ENCODE results near the gene ASCC1.
"Not testable (repeated sequence)": the region's sequence is repeated elsewhere in the genome, so short reads cannot be mapped to it uniquely, and the experiment has no call there.

The ASCC1 gene

DNA sequence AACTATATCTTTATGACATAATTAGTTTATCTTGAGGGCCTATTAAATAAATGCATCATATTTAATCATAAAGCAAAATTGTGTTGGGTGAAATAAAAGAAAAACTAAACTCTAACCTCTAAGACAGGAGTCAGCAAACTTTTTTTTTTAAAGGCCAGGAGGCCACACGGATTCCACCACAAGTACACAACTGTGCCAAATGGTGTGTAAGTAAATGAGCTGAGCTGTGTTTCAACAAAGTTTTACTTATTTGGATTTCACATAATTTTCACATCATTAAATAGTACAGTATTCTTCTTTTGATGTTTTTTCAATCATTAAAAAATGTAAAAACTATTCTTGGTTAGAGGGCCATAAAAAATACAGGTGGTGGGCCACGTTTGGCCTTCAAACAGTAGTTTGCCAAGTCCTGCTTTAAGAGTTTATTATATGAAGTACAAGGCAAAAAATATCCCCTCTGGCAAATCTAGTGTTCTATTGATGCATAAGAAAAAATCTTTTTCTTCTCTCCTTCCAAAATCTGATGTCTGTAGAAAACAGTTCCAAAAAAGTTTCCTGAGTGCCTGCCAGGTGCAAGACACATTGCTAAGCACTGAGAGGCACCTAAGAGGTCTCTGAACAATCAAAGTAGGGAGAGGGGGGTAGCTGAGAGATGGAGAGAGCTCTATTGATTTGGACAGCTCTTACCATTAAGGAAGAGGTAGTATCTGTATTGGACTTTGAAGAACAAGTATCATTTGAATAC is 101.2 kb downstream of the ASCC1 start:
- no peaks in the 10 kb centered on the region for H3K27me3 ChIP-seq (ENCODE audit: control insufficient read depth, insufficient read depth, low read length)
- H3K4me1 ChIP-seq (ENCODE audit: control insufficient read depth, insufficient read depth, low read length) = no peaks in the 10 kb centered on the region
- H3K36me3 ChIP-seq (ENCODE audit: control insufficient read depth, insufficient read depth, low read length) = no peaks in the 10 kb centered on the region
- no peak overlapping the region for H3K4me3 ChIP-seq (ENCODE audit: low read depth, low read length)
- no peak overlapping the region for H3K9ac ChIP-seq (ENCODE audit: low read depth, low read length)
- H3K9me3 ChIP-seq (ENCODE audit: control insufficient read depth, insufficient read depth, low read length) = no peaks in the 10 kb centered on the region

DNA sequence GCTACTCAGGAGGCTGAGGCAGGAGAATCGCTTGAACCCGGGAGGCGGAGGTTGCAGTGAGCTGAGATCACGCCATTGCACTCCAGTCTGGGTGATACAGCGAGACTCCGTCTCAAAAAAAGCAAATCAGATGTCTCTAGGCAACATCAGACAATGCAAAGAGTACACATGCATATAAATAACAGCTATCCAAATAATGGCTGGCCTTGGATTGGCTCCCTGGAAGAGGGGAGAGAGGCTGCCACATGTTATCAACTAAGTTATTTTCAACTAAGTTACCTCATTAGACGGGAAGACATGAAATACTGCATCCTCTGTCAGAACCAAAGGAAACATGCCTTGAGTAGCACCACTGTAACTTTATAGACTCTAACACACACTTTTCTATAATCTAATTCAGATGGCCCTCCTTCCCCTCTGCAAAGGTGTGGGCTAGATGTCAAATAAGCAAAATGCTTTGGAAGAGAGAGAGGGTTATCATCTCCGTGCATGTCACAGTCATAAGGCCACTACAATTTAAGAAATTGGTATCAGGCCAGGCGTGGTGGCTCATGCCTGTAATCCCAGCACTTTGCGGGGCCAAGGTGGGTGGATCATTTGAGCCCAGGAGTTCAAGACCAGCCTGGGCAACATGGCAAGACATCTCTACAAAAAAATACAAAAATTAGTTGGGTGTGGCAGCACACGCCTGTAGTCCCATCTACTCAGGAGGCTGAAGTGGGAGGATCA is 105.2 kb downstream of the ASCC1 start:
- Histone ChIP-seq H3K9me3 (ENCODE audit: control insufficient read depth, insufficient read depth, low read length) (no peaks in the 10 kb centered on the region), H3K4me3 (ENCODE audit: low read depth, low read length) (no peak overlapping the region), H3K27me3 (ENCODE audit: control insufficient read depth, insufficient read depth, low read length) (no peaks in the 10 kb centered on the region), H3K36me3 (ENCODE audit: control insufficient read depth, insufficient read depth, low read length) (no peaks in the 10 kb centered on the region), H3K4me1 (ENCODE audit: control insufficient read depth, insufficient read depth, low read length) (no peaks in the 10 kb centered on the region), H3K9ac (ENCODE audit: low read depth, low read length) (no peak overlapping the region)

DNA sequence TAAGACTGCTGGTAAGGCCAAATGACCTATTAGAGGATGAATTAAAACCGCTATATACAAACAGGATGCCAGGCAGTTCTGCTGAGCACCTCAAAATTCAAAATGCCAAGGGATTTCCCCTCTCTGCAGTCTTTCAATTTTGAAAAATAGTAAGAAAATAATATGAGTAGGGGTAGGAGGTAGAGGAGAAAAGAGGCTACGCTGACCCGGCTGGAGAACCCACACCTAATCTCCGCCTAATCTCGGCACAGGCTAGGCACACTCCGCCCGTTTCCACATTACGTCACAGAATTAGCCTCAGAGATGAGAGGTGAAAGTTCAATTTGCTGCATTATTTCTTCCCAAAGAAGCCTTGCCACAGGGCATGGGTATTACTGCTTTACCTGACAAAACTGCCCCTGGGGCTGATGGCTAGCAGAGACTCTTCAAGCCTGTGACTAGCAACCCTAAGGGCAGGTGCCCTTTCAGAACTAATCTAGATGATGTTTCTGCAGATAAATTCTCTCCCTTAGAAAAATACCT is 106.4 kb downstream of the ASCC1 start:
- Histone ChIP-seq H3K4me1 (ENCODE audit: control insufficient read depth, insufficient read depth, low read length) (no peaks in the 10 kb centered on the region), H3K9ac (ENCODE audit: low read depth, low read length) (no peak overlapping the region), H3K36me3 (ENCODE audit: control insufficient read depth, insufficient read depth, low read length) (no peaks in the 10 kb centered on the region), H3K4me3 (ENCODE audit: low read depth, low read length) (no peak overlapping the region), H3K9me3 (ENCODE audit: control insufficient read depth, insufficient read depth, low read length) (no peaks in the 10 kb centered on the region), H3K27me3 (ENCODE audit: control insufficient read depth, insufficient read depth, low read length) (no peaks in the 10 kb centered on the region)

DNA sequence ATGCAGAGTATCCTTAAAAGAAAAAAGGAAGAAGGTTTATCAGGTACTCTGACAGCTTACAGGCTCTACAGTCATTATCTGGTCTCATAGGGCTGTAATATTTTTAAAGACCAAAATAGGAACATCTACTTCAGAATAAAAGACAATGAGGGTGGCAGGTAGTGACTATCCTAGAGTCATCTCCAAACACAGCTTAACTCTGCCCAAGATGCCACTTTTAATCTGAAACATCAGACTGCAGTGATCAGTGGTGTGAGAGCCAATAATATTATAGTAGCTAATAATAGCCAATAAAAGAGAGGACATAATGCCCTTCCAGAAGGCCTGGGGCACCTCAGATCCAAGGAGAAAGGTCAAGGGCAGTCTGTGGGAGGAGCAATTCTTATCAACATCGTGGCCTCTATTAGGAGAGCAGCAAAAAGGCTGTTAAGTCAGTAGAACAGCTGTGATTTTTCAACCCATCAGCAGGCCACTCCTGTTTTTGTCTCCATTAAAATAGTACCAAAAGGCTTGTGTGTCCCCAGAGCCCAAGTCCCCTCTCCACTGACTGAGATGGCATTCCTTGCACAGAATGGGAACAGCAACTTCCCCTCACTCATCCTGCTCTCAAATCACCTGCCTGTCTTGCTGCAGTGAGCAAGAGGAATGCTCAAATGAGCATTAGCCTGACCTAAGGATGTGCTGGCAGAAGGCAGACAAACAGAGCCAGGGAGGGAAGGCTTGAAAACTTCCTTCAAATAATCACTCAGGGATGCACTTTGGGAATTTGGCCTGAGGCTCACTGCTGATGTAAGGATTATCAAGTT is 107.0 kb downstream of the ASCC1 start:
- Histone ChIP-seq H3K4me1 (ENCODE audit: control insufficient read depth, insufficient read depth, low read length) (no peaks in the 10 kb centered on the region), H3K9me3 (ENCODE audit: control insufficient read depth, insufficient read depth, low read length) (no peaks in the 10 kb centered on the region), H3K36me3 (ENCODE audit: control insufficient read depth, insufficient read depth, low read length) (no peaks in the 10 kb centered on the region), H3K9ac (ENCODE audit: low read depth, low read length) (no peak overlapping the region), H3K4me3 (ENCODE audit: low read depth, low read length) (no peak overlapping the region), H3K27me3 (ENCODE audit: control insufficient read depth, insufficient read depth, low read length) (no peaks in the 10 kb centered on the region)

DNA sequence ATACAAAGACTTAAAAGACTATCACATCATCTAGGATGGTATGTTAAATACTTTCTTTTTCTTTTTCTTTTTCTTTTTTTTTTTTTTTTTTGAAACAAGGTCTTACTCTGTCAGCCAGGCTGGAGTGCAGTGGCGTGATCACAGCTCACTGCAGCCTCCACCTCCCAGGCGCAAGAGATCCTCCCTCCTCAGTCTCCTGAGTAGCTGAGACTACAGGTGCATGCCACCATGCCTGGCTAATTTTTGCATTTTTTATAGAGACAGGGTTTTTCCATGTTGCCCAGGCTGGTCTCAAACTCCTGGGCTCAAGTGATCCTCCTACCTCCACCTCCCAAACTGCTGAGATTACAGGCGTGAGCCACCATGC is 108.1 kb downstream of the ASCC1 start:
- not testable (repeated sequence) for H3K36me3 ChIP-seq (ENCODE audit: control insufficient read depth, insufficient read depth, low read length); H3K9me3 ChIP-seq (ENCODE audit: control insufficient read depth, insufficient read depth, low read length); H3K27me3 ChIP-seq (ENCODE audit: control insufficient read depth, insufficient read depth, low read length); H3K4me1 ChIP-seq (ENCODE audit: control insufficient read depth, insufficient read depth, low read length); H3K9ac ChIP-seq (ENCODE audit: low read depth, low read length); H3K4me3 ChIP-seq (ENCODE audit: low read depth, low read length)

DNA sequence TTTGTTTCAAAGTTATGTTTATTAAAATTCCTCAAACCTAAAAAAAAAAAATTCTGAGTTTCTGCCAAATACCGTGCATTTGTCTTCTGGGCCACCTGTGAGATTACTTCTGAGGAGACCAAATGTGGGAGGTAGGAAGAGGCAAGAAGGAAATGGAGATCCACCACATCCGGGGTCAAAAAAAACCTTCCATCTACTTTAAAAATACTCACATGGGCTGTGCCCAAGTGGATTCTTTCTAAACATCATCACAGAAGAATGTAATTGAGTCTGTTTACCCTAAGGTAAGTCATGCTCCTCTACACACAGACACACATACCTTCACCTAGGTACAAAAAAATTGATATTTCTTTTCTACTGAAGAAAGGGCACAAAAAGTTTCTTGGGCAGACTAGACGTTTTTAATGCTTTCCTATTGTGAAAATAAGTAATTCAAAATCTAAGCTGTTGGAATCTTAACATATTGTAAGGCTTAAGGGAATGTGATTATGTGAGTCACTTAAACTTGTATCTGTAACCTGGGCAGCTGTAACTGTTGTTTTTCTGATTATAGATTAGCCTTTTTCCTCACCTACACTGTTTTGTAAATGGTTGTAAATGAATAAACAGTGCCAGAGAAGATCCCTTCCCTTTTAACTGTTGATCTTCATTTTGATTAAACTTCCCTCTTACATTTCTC is 108.6 kb downstream of the ASCC1 start:
- Histone ChIP-seq H3K9ac (ENCODE audit: low read depth, low read length) (no peak overlapping the region), H3K4me3 (ENCODE audit: low read depth, low read length) (no peak overlapping the region), H3K27me3 (ENCODE audit: control insufficient read depth, insufficient read depth, low read length) (no peaks in the 10 kb centered on the region), H3K4me1 (ENCODE audit: control insufficient read depth, insufficient read depth, low read length) (no peaks in the 10 kb centered on the region), H3K9me3 (ENCODE audit: control insufficient read depth, insufficient read depth, low read length) (no peaks in the 10 kb centered on the region), H3K36me3 (ENCODE audit: control insufficient read depth, insufficient read depth, low read length) (no peaks in the 10 kb centered on the region)

DNA sequence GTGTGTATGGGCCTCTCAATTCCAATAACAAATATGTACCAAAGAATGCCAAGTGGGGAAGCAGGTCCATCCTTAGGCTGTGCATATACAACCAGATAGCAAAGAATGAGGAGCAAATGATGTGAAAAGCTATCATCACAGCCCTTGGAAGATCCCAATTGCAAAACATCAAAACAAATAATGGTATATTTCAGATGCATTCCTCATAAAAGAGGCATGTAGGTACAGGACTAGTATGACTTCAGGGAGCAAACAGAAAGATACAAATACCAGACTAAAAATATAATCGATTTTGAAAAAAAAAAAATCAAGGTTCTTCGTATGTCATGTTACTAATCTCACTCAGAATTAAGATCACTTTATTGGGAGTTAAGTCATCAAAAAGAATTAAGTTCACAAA is 109.2 kb downstream of the ASCC1 start:
- Histone ChIP-seq H3K9ac (ENCODE audit: low read depth, low read length) (no peak overlapping the region), H3K9me3 (ENCODE audit: control insufficient read depth, insufficient read depth, low read length) (no peaks in the 10 kb centered on the region), H3K4me3 (ENCODE audit: low read depth, low read length) (no peak overlapping the region), H3K4me1 (ENCODE audit: control insufficient read depth, insufficient read depth, low read length) (no peaks in the 10 kb centered on the region), H3K27me3 (ENCODE audit: control insufficient read depth, insufficient read depth, low read length) (no peaks in the 10 kb centered on the region), H3K36me3 (ENCODE audit: control insufficient read depth, insufficient read depth, low read length) (no peaks in the 10 kb centered on the region)

DNA sequence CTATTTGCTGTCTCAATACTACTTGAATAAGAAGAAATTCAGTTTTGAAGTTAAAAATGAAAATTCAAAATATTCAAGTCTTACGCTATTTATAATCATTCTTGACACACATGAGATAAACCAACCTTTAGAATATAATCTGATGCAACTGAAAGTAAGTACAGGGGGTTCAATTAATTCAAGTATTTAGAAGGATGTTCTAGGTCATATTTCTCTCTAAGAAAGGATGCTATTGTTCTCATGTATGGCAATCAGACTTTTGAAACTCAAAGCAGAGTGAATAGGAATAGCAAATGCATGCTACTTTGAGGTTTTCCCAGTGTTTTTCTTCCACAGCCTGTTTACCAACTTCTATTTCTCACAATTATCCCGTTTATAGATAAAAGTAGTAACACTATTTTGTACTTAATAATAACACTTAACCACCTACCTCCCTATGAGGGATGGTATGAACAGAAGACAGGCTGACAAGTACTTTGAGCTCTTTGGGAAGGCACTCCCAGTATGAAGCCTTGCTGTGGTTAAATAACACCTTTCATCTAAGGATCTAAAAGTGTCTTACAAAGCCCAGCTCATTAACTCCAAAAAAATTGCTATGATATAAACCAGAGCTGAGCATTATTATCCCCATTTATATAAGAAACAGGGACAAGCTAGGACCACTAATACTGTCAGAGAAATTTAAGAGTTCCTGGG is 109.8 kb downstream of the ASCC1 start:
- no peaks in the 10 kb centered on the region for H3K9me3 ChIP-seq (ENCODE audit: control insufficient read depth, insufficient read depth, low read length)
- H3K9ac ChIP-seq (ENCODE audit: low read depth, low read length) = no peak overlapping the region
- no peaks in the 10 kb centered on the region for H3K27me3 ChIP-seq (ENCODE audit: control insufficient read depth, insufficient read depth, low read length)
- H3K4me1 ChIP-seq (ENCODE audit: control insufficient read depth, insufficient read depth, low read length) = no peaks in the 10 kb centered on the region
- no peak overlapping the region for H3K4me3 ChIP-seq (ENCODE audit: low read depth, low read length)
- H3K36me3 ChIP-seq (ENCODE audit: control insufficient read depth, insufficient read depth, low read length) = no peaks in the 10 kb centered on the region

DNA sequence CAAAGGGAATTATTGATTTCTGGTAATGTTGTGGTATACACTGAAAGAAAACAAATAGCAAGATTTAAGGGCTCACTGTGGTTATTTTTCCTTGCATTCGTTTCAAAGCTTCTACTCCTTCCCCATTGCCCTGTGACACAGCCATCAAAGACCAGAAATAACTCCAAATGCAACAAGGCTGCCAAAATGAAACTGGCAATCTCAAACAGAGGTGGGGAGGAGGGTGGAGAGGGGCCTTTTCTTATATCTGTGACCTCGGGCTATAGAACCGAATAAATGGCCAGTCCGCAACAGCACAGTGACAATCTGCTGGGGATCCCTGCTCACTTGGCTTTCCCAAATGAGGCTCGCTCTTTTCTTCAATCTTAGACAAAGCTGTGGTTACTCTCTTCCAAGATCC is 110.4 kb downstream of the ASCC1 start:
- Histone ChIP-seq H3K4me3 (ENCODE audit: low read depth, low read length) (no peak overlapping the region), H3K27me3 (ENCODE audit: control insufficient read depth, insufficient read depth, low read length) (no peaks in the 10 kb centered on the region), H3K4me1 (ENCODE audit: control insufficient read depth, insufficient read depth, low read length) (no peaks in the 10 kb centered on the region), H3K36me3 (ENCODE audit: control insufficient read depth, insufficient read depth, low read length) (no peaks in the 10 kb centered on the region), H3K9me3 (ENCODE audit: control insufficient read depth, insufficient read depth, low read length) (no peaks in the 10 kb centered on the region), H3K9ac (ENCODE audit: low read depth, low read length) (no peak overlapping the region)

DNA sequence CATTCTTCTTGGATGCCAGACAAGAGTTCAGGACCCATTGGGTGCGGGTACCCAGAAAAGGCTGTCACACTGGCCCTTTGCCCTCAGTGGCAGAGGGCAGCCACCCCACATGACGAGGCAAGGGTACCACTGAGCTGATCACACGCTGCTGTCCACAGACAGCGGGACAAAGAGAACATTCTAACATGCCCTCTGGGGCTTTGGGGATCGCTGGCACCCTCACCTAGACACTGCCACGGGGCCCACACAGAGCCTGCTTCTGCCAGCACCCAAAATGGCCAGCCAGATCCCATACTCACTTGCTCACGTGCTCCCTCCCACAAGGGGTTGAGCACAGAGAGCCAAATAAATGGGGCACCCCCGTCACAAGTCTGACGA is 111.0 kb downstream of the ASCC1 start:
- H3K4me1 ChIP-seq (ENCODE audit: control insufficient read depth, insufficient read depth, low read length) = no peaks in the 10 kb centered on the region

DNA sequence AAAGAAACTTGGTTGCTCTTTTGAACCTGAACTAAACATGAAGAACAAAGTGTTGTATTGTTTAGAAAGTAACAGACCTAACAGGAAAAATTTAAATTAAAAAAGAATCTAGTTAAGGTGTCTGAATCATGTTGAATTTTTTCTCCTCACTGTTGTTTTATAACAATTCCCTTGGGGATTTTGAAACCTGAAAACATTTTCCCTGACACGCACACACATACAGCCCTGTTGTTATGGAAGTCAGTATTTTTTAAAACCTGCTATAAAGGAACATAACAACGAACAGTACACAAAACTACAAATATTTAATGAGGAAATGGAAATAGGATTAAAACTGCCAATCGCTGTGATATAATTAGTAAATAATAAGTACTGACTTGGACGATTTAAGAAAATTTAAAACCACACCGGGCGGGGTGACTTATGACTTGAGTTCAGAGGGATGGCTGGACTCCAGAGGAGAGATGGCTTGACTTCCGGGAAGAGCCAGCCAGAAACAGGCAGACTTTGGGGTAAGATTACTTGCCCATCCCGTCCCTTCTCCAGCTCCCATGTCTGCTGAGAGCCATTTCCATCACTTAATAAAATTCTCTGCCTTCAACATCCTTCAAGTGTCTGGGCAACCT is 111.5 kb downstream of the ASCC1 start:
- Histone ChIP-seq H3K9ac (ENCODE audit: low read depth, low read length) (no peak overlapping the region), H3K4me1 (ENCODE audit: control insufficient read depth, insufficient read depth, low read length) (no peaks in the 10 kb centered on the region), H3K36me3 (ENCODE audit: control insufficient read depth, insufficient read depth, low read length) (no peaks in the 10 kb centered on the region), H3K27me3 (ENCODE audit: control insufficient read depth, insufficient read depth, low read length) (no peaks in the 10 kb centered on the region), H3K9me3 (ENCODE audit: control insufficient read depth, insufficient read depth, low read length) (no peaks in the 10 kb centered on the region), H3K4me3 (ENCODE audit: low read depth, low read length) (no peak overlapping the region)

More for the DNA sequence above, 111.0 kb downstream of the ASCC1 start:
- Histone ChIP-seq H3K4me3 (ENCODE audit: low read depth, low read length) (no peak overlapping the region), H3K27me3 (ENCODE audit: control insufficient read depth, insufficient read depth, low read length) (no peaks in the 10 kb centered on the region), H3K9ac (ENCODE audit: low read depth, low read length) (no peak overlapping the region), H3K36me3 (ENCODE audit: control insufficient read depth, insufficient read depth, low read length) (no peaks in the 10 kb centered on the region), H3K9me3 (ENCODE audit: control insufficient read depth, insufficient read depth, low read length) (no peaks in the 10 kb centered on the region)

Data from iPS-15b (cell line).